Lung (tissue), 12 donors: ENCODE measurements around the gene KDM3A. TPM values are rescaled to one million over a fixed set of nuclear protein-coding genes. Genes with fewer than 3 reads are reported as not detected.

Experiments used
- ATAC-seq: fragments of 200-7000 bp; cut with Tn5 transposase; one replicate; pipeline ENCODE4 v1.9.1; 2020; ENCODE audit warnings: moderate number of reproducible peaks; ENCODE audit not compliant: insufficient read depth, low FRiP score
- DNase-seq, 3 donors: peaks; one replicate each; pipeline ENCODE4 v3.0.0-alpha.2; 2013 to 2017
- H3K27ac ChIP-seq, 2 donors: one replicate each; pipeline ENCODE4 v1.5.1; 2013; ENCODE audit warnings: mild to moderate bottlenecking in 2 of 2, moderate library complexity in 2 of 2, control low read depth in 1 of 2, inconsistent platforms in 1 of 2, low read depth in 1 of 2, low read length in 1 of 2
- H3K27me3 ChIP-seq, 3 donors: one replicate each; pipeline ENCODE4 v1.5.1; 2013; ENCODE audit warnings: low read length in 2 of 3; ENCODE audit not compliant: control insufficient read depth in 3 of 3, insufficient read depth in 3 of 3
- H3K36me3 ChIP-seq, 4 donors: one replicate each; pipeline ENCODE4 v1.5.1; 2013; ENCODE audit warnings: low read length in 4 of 4, mild to moderate bottlenecking in 1 of 4, moderate library complexity in 1 of 4; ENCODE audit not compliant: control insufficient read depth in 4 of 4, insufficient read depth in 4 of 4
- H3K4me1 ChIP-seq, 5 donors: one replicate each; pipeline ENCODE4 v1.5.1; 2013; ENCODE audit warnings: low read length in 5 of 5, mild to moderate bottlenecking in 2 of 5, moderate library complexity in 1 of 5; ENCODE audit not compliant: control insufficient read depth in 5 of 5, insufficient read depth in 5 of 5
- H3K4me3 ChIP-seq: one replicate; pipeline ENCODE4 v1.5.1; 2013; ENCODE audit warnings: mild to moderate bottlenecking, control low read depth, moderate library complexity
- H3K9ac ChIP-seq, 2 donors: one replicate each; pipeline ENCODE4 v1.5.1; 2013; ENCODE audit warnings: low read length in 2 of 2, control low read depth in 1 of 2; ENCODE audit not compliant: insufficient read depth in 1 of 2
- H3K9me3 ChIP-seq, 4 donors: one replicate each; pipeline ENCODE4 v1.5.1; 2013; ENCODE audit warnings: low read length in 3 of 4, mild to moderate bottlenecking in 1 of 4, moderate library complexity in 1 of 4; ENCODE audit not compliant: control insufficient read depth in 4 of 4, insufficient read depth in 3 of 4
- CTCF ChIP-seq: IDR thresholded peaks from 2 replicates; pipeline ENCODE4 v1.5.1; 2012; ENCODE audit warnings: mild to moderate bottlenecking; ENCODE audit errors: control extremely low read depth, extremely low read depth
- WGBS, 2 donors: extraction: QIAGEN DNeasy Blood & Tissue Kit; methylation state at CpG; one replicate each; pipeline ENCODE4 v1.1.7; 2013; 5-methylcytosine and 5-hydroxymethylcytosine counted together
- polyA plus RNA-seq, 2 donors: library from polyadenylated mRNA; stranded (reverse); fragments of 200-250 nt; gene quantifications; one replicate each; pipeline ENCODE4 v1.2.1, GENCODE V29; 2013
- total RNA-seq, 2 donors: library from RNA; depleted of rRNA in 1 of 2; stranded (reverse); fragments of >200 nt in 1 of 2; gene quantifications; one replicate each; pipeline ENCODE4 v1.2.1, GENCODE V29; 2014 to 2021
- donor health status: control.
- donor health status: control.
- donor health status: Bipolar disorder and iron deficiency.
- donor health status: healthy.
- donor health status: DM: yes; HTN: yes; CAD: no.

The KDM3A gene
- total and polyA plus RNA-seq, 4 donors, result 17.5 to 130 (median 27.9) TPM

- no peak overlapping the region for H3K4me3 ChIP-seq
- no peak overlapping the region for H3K27ac ChIP-seq
- WGBS, 2 donors, result 92 to 95% methylated on average over 1 of the region's 1 CpG
- peaks cover 0 to 4% (median 2%) of the 10 kb centered on the region in 4 donors for H3K36me3 ChIP-seq
- peaks cover 0 to 6% (median 1%) of the 10 kb centered on the region in 4 donors for H3K9me3 ChIP-seq
- H3K9ac ChIP-seq, result no peak overlapping the region
- no peaks in the 10 kb centered on the region for H3K27me3 ChIP-seq
- no peak for TF ChIP-seq CTCF
- ATAC-seq (no peak), DNase-seq (peak in 1 of 3 donors; percentile 31)
- peaks cover 0 to 18% (median 0%) of the 10 kb centered on the region in 5 donors for H3K4me1 ChIP-seq
These were observed 79.0 kb downstream of the KDM3A start for GRCh38 chr2:86520153-86520552.

GRCh38 chr2:86521922-86522321 lies 80.8 kb downstream of the KDM3A start:
- H3K4me1 ChIP-seq, result peaks cover 0 to 18% (median 0%) of the 10 kb centered on the region in 5 donors
- peaks cover 0 to 4% (median 2%) of the 10 kb centered on the region in 4 donors for H3K36me3 ChIP-seq
- H3K9me3 ChIP-seq, result peaks cover 0 to 6% (median 1%) of the 10 kb centered on the region in 4 donors
- no peak overlapping the region for H3K9ac ChIP-seq
- H3K4me3 ChIP-seq, result no peak overlapping the region
- DNase-seq (no peak), ATAC-seq (no peak)
- no peaks in the 10 kb centered on the region for H3K27me3 ChIP-seq
- no peak overlapping the region for H3K27ac ChIP-seq
- WGBS, 2 donors, result 85 to 93% methylated on average over 1 of the region's 1 CpG
- no peak for TF ChIP-seq CTCF

- Histone ChIP-seq H3K4me3 (no peak overlapping the region), H3K27me3 (no peaks in the 10 kb centered on the region), H3K4me1 (peaks cover 0 to 18% (median 0%) of the 10 kb centered on the region in 5 donors), H3K27ac (peak overlapping the region in 1 of 2 donors; percentile 31), H3K9me3 (peaks cover 0 to 6% (median 1%) of the 10 kb centered on the region in 4 donors), H3K36me3 (peaks cover 0 to 6% (median 6%) of the 10 kb centered on the region in 4 donors), H3K9ac (no peak overlapping the region)
- no peak for TF ChIP-seq CTCF
- 85 to 87% methylated on average over 2 of the region's 2 CpGs for WGBS, 2 donors
- DNase-seq (peak in 1 of 3 donors; percentile 12), ATAC-seq (no peak)
These were observed 81.5 kb downstream of the KDM3A start for GRCh38 chr2:86522711-86523110.

- Histone ChIP-seq H3K4me3 (no peak overlapping the region), H3K9ac (no peak overlapping the region), H3K27ac (no peak overlapping the region), H3K36me3 (peaks cover under 1 to 8% (median 6%) of the 10 kb centered on the region in 4 donors), H3K9me3 (peaks cover 0 to 6% (median 1%) of the 10 kb centered on the region in 4 donors), H3K27me3 (no peaks in the 10 kb centered on the region), H3K4me1 (peaks cover 0 to 17% (median 0%) of the 10 kb centered on the region in 5 donors)
- DNase-seq, result no peak
- WGBS, 2 donors, result 97 to 98% methylated on average over 4 of the region's 4 CpGs
- TF ChIP-seq CTCF, result no peak
- no peak for ATAC-seq
These were observed 82.3 kb downstream of the KDM3A start for GRCh38 chr2:86523491-86523890.
